ENCODE results near the gene GJB3. TPM values are rescaled to one million over a fixed set of nuclear protein-coding genes. Genes with fewer than 3 reads are reported as not detected.

The GJB3 gene
- total and polyA plus RNA-seq, 9 of the 15 experiments (the other 6 are each of a cell fraction or from before 2014, with no cell fraction given) = not detected

- Histone ChIP-seq H3K4me1 (replicated peaks in 1 of 2; ENCODE audit: control insufficient read depth in 2 of 2, insufficient read depth in 2 of 2, low read length in 2 of 2) (no peaks in the 10 kb centered on the region), H3K9me3 (replicated peaks; ENCODE audit: control insufficient read depth, insufficient read depth, low read depth, low read length) (no peaks in the 10 kb centered on the region), H3K27ac (ENCODE audit: extremely low read depth, low read depth, low read length) (no peak overlapping the region), H3K9me1 (ENCODE audit: control insufficient read depth, insufficient read depth, low read length) (no peaks in the 10 kb centered on the region), H4K20me1 (replicated peaks; ENCODE audit: control insufficient read depth, insufficient read depth, low read length) (no peaks in the 10 kb centered on the region), H3K4me2 (ENCODE audit: insufficient read depth, low read length) (no peak overlapping the region), H3K27me3 (ENCODE audit: control insufficient read depth in 2 of 2, insufficient read depth in 2 of 2, low read length in 2 of 2) (peaks cover 20 to 23% of the 10 kb centered on the region in 2 experiments), H3K79me2 (ENCODE audit: control insufficient read depth, insufficient read depth, low read length) (no peaks in the 10 kb centered on the region), H3K36me3 (ENCODE audit: control insufficient read depth, insufficient read depth, low read length) (no peaks in the 10 kb centered on the region), H3K4me3 (no peak overlapping the region), H2AFZ (ENCODE audit: low read depth, low read length) (no peak overlapping the region), H3K9ac (ENCODE audit: insufficient read depth in 1 of 2, low read depth in 2 of 2, low read length in 2 of 2) (no peak overlapping the region)
- ChIA-PET CTCF (ENCODE audit: low intra/inter-chr PET ratio) (no interaction called here), POLR2A (no interaction called here)
- in situ Hi-C loops (cut with MboI) = no loop called here
- no peak for ATAC-seq
- intact Hi-C loops (cut with micrococcal nuclease) = no loop called here
- TF ChIP-seq ZNF316 (IDR thresholded peaks at IDR 0.05) (no peak), ERF (CRISPR knock-in tag; IDR thresholded peaks at IDR 0.05) (no peak), HLTF (IDR thresholded peaks at IDR 0.05) (no peak), USF1 (CRISPR knock-in tag; IDR thresholded peaks at IDR 0.05) (no peak), ZNF24 (IDR thresholded peaks at IDR 0.05) (no peak), CEBPG (CRISPR knock-in tag; IDR thresholded peaks at IDR 0.05) (no peak), CEBPG (tag; conservative IDR thresholded peaks at IDR 0.05 in 1 of 2, IDR thresholded peaks at IDR 0.05 in 1 of 2) (no peak), CHD4 (IDR thresholded peaks at IDR 0.05; ENCODE audit: insufficient read depth, insufficient replicate concordance, low read depth, low read length, poor library complexity, severe bottlenecking) (no peak), TSC22D4 (tag; IDR thresholded peaks at IDR 0.05) (no peak), BRF1 (IDR thresholded peaks at IDR 0.05; ENCODE audit: borderline replicate concordance, extremely low read depth, insufficient read length) (no peak), SMAD1 (IDR thresholded peaks at IDR 0.05; ENCODE audit: low read depth, low read length, partially characterized antibody) (no peak), LARP7 (IDR thresholded peaks at IDR 0.05) (no peak), ZNF347 (CRISPR knock-in tag; IDR thresholded peaks at IDR 0.05; ENCODE audit: low read depth) (no peak), ZC3H4 (CRISPR knock-in tag; IDR thresholded peaks at IDR 0.05; ENCODE audit: borderline replicate concordance) (no peak), ZNF124 (CRISPR knock-in tag; IDR thresholded peaks at IDR 0.05) (no peak)
- FAIRE-seq = peak; percentile 37
- BruUV-seq (replicated peaks) = no TSS peak
- DNase-seq (ENCODE audit: extremely low read depth in 1 of 4, low spot score in 3 of 4) = no peak
- 0% methylated on average over 3 of the region's 3 CpGs for WGBS (ENCODE audit: insufficient coverage, low coverage, missing lambda C conversion rate)
Observed at GRCh38 chr1:34768856-34769255, 12.2 kb upstream of the GJB3 start.

All from K562 (cell line).